Stimulated activated CD8-positive, alpha-beta memory T cell treated with anti-CD3 and anti-CD28 coated beads, Interleukin-12 subunit alpha, Interleukin-12 subunit beta, amount 100 ng/mL, for 24 hours (primary cell): ENCODE results near the gene RESP18.

ENCODE experiments used
- DNase-seq: peaks from one replicate; pipeline ENCODE4 v3.0.0-alpha.2; 2020; ENCODE audit errors: extremely low read depth

Gene RESP18

GRCh38 chr2:219332542-219332941 lies at the start of gene RESP18:
Gene RESP18, minus strand, starts transcription at chr2:219332744.
- DNase-seq: no peak

GRCh38 chr2:219381448-219381847 lies 48.9 kb upstream of the RESP18 start:
- no peak for DNase-seq

DNA sequence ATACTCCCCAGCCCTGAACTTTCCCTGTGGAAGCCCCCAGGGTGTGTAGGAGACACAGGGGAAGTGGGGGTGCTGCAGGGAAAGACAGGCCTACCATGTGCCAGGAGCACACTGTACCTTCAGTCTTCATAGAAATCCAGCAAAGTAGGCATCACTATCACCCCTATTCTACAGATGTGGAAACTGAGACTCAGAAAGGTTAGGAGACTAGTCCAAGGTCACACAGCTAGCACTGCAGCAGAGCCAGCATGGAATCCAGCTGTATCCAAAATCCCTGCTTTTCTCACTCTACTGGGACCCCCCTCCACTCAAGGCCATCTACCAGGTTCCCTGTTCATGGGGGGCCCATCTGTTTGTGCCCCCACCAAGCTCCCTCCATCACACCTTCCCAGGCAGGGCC lies 48.4 kb upstream of the RESP18 start:
- no peak for DNase-seq

DNA sequence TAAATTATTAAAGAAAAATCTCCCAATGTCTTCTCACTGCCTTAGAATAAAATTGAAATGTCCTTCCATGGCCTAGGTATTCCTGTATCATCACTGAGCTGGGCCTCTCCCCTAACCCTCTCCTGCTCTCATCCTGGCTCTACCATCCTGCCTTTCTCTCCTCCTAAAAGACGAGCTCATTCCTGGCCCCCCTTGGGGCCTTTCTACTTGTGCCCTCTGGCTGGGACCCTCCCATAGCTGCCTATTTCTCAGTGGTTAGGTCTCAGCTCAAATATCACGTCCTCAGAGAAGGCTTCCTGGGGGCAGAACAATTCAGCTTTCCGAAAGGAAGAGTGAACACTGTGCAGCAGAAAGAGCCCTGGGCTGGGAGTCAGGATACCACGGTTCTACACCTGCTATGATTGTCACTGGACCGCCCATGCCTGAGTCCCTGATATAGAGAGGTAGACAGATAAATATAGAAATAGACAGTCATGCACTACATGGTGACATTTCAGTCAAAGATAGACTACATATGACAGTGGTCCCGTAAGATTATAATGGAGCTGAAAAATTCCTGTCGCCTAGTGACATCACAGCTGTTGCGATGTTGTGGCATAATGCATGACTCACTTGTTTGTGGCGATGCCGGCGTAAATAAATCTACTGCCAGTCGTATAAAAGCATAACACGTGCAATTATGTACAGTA lies 45.8 kb upstream of the RESP18 start:
- DNase-seq: no peak

DNA sequence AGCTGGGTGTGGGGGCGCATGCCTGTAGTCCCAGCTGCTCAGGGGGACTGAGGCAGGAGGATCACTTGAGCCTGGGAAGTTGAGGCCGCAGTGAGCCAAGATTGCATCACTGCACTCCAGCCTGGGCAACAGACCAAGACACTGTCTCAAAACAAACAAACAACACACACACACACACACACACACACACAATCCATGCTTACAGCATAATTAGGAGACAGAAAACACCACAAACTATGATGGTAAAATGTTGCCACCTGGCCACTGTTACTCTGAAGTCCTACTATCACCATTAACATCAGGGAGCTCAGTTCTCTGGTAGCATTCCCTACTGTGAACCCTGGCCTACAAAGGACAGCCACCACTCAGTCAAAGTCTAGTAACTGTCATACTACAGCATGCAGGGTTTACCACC lies 36.9 kb upstream of the RESP18 start:
- no peak for DNase-seq

GRCh38 chr2:219368690-219369191 lies 36.2 kb upstream of the RESP18 start:
- no peak for DNase-seq

DNA sequence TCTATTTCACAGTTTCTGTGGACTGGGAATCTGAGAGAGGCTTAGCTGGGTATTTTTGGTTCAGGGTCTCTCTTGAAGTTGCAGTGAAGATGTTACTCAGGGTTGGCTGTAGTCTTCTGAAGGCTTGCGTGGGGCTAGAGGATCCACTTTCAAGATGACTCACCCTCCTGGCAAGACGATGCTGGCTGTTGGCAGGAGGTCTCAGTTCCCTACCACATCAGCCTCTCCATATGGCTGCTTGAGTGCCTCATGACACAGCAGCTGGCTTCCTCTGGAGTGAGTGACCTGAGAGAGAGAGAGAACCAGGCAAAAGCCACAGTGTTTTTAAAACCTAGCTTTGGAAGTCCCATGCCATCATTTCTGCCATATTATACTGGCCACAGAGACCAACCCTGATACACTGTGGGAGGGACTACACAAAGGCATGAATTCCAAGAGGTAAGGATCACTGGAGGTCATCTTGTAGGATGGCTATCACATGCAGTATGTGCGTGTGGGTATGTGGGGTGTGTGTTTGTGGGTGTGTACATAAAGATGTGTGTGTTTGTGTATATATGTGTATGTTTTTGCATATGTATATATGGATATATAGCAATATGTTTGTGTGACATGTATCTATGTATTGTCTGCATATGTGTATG lies 30.1 kb upstream of the RESP18 start:
- no peak for DNase-seq

DNA sequence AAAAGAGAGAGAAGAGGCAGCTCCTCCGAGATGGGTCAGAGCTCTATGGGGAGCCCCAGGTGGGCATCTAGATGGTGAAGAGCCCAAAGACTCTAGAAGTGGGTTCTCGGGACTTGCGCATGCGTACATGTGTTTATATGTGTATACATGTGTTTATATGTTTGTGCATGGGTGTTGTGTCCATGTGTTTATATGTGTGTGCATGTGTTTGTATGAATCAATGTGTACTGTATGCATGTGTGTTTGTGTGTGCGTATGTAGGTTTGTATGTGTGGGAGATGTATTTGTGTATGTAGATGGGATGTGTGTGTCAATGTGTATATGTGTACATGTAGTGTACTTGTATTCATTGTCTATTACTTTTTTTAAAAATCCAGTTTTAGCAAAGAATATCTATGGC lies 29.5 kb upstream of the RESP18 start:
- DNase-seq: no peak

DNA sequence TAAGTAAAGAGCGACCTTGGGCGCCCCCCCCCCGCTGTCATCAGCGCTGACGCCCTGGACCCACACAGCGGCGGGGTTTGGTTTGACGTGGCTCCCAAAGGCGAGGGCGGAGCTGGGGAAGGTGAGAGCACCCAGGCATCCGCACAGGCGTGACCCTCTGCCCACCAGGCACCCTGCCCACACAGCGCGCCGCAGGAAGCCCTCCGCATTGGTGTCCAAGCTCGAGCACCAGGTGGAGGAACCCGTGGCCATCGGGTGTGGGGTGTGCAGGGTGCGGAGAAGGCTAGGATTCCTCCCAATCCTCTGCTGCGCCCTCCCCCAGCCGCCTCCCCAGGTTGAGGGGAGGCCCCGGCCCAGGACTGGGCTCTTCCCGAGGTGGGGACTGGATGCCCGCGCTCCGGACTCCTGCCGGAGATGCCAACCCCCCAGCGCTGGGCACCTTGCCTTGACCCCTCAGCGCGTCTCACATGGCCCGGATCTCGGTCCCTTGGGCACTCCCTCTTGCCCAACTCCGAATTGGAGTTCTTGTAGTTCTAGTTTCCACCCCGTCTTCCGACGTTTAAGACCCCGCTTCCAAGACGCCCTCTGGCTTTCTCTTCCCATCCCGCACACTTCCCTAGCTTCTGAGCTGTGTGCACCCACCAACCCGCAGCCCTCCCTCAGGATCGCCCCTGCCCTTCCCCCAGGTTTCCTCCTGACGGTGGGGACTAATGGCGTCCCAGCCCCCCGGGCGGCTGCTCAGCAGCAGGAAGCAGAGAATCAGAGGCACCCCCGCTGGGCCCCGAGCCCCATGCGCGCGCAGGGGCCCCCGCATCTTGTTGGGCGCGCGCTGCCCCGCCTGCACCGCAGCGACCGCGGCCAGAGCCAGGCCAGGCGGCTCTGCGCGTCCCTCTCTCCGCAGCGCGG lies 25.9 kb upstream of the RESP18 start:
- no peak for DNase-seq

- no peak for DNase-seq
These were observed 24.3 kb upstream of the RESP18 start for GRCh38 chr2:219356834-219357233.

DNA sequence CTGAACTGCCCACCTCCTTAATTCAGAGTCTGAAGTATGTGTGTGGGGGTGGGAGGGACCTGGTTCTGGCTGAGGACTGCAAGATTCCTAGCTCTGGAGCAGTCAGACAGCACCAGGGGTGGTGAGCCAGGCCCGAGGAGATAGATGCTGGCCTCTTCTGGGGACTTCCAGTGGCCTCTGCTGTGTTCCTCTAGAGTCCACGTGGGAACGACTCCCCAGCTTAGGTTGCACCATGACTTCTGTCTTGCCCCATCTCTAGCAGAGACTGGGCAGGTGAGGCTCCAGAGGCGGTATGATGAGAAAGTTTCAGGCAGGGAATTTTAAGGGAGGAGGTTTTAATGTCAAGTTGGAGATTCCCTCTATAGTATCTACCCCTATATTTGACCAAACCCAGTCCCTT lies 22.0 kb upstream of the RESP18 start:
- DNase-seq: no peak

DNA sequence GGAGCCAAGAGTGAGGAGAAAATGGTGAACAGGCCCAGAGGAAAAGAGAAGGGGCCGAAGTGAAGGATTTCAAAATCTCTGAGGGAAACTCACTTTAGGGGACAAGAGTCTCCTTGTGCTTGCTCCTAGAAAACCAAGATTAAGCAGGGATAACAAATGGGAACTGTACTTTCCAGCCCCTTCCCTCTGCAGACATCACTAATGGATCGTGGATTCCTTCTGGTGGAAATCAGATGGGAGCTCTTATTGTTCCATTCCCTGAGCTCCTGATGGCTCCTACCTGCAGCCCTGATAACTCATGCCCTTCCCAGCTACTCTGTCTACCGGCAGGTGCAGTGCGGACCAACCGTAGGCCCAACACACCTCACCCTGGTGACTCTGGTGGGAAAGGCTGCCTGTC lies 20.6 kb upstream of the RESP18 start:
- DNase-seq: no peak

DNA sequence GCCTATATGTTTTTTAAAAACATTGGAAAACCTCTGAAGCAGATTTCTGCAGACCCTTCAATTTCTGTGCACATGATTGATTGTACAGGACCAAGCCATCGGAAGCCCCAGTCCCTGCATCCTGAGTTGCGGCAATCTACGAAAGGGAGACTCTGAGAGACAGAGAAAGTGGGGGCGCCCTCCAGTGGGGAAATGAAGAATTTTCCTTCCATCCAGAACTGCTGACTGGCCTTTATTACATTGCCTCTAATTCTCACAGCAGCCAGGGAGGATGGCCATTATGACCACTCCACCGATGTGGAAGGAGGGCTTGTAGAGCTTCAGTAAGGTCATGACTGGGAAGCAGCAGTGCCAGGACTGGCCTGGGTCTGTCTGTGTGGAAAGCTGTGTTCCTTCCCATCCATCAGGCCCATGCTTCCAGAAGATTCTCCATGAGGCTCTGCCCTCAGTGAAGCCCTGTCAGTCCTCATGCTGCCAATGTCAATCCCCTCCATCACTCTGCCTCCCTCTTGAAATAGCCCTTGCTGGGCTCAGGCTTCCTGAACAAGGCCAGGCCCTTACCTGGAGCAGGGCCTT lies 20.0 kb upstream of the RESP18 start:
- DNase-seq: peak; percentile 17

- no peak for DNase-seq
These were observed 18.2 kb upstream of the RESP18 start for GRCh38 chr2:219350710-219351221.

DNA sequence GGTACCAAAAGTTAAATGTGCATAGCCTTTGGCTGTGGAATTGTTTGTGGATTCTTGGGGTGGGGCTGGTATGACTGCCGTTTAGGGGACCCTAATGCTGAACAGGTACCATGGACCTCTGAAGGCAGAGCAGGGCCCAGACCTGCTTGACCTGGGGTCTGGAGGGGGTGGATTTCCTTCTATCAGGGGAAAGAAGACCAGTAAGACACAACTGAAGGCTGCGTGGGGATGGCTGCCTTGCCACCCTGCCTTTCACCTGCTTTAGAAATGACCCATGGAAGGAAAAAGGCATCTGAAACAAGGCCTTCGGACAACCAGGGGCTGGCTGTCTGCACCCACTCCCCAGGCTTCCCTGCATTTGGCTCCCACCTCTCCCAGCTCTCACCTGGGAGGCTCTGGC lies 17.7 kb upstream of the RESP18 start:
- no peak for DNase-seq

GRCh38 chr2:219344751-219345430 lies 12.3 kb upstream of the RESP18 start:
- DNase-seq: no peak

GRCh38 chr2:219335373-219335786 lies 2.8 kb upstream of the RESP18 start:
- no peak for DNase-seq

DNA sequence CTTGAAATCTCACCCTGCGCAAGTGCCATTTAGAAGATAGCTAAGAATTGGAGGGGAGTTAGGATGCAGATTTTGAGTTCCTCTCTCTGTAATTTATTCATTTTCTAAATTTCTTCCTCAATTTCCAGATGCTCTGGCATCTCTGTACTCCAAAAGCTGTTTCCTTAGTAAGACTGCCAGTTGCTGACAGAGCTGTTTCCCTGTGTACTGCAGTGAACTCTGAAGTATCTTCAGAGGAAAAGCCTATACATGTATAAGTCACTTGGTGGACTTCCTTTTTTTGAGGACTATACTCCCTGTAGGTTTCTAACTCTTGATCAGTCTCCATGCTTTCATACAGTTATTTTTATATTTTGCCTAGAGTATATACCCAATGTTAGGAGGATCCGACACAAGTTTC lies 1.5 kb upstream of the RESP18 start:
- DNase-seq: no peak

- DNase-seq: no peak
These were observed 857 bp downstream of the RESP18 start for GRCh38 chr2:219331560-219332213.

DNA sequence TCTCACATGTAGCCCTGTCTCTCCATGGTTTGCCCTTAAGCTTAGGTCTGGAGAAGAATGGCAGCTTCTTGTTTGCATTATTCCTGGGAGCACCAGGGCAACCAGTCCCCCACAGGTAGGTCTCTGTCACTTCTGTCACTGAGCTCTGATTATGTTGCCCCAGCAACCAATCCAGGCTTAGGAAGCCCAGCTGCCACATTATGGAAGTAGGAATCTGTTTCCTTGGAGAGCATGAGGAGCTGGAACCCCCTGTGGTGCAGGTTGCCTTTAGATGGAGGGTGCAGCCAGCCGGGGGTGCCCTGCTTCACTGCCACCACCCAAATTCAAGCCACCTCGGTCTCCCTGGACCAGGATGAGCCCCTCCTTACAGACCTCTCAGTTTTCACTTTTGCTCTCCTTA lies 4.8 kb downstream of the RESP18 start:
- no peak for DNase-seq
